Esophagus mucosa (tissue), 1 donor: ENCODE measurements around the gene RAB15. TPM values are rescaled to one million over a fixed set of nuclear protein-coding genes. Genes with fewer than 3 reads are reported as not detected.
A peak's percentile ranks its signal among the peaks of the same experiment; 100 is the strongest.
"Not testable (repeated sequence)": the region's sequence is repeated elsewhere in the genome, so short reads cannot be mapped to it uniquely, and the experiment has no call there.

Source experiments
- ATAC-seq: fragments of 200-7000 bp; cut with Tn5 transposase; one replicate; pipeline ENCODE4 v1.9.1; 2020
- total RNA-seq: library from RNA; stranded (reverse); gene quantifications from one replicate; pipeline ENCODE4 v1.2.4, GENCODE V29; 2023
- donor health status: DM: yes; HTN: yes; CAD: no.

Gene RAB15
- total RNA-seq, 1 donor from 2014 or later, result 1.8 TPM

GRCh38 chr14:64937171-64937820 lies 34.8 kb downstream of the RAB15 start:
- ATAC-seq, result no peak

DNA sequence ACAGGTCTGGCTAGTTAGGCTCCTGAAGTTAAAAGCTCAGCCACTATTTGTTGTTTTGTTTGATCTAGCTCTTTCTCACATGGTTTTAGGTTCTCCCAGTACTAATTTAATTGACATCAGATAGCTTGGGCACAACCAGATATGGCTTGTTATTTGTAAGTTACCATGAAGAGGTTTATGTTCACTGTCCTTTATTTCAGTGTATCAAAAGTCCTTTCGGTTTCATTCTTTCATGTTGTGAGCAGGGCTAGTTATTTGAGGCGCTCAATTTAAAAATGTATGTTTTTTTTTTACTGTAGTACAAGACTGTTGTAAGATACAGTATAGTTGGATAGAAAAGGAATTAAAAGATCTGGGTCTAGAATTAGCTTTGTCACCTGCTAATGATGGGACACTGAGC lies 36.6 kb downstream of the RAB15 start:
- no peak for ATAC-seq

DNA sequence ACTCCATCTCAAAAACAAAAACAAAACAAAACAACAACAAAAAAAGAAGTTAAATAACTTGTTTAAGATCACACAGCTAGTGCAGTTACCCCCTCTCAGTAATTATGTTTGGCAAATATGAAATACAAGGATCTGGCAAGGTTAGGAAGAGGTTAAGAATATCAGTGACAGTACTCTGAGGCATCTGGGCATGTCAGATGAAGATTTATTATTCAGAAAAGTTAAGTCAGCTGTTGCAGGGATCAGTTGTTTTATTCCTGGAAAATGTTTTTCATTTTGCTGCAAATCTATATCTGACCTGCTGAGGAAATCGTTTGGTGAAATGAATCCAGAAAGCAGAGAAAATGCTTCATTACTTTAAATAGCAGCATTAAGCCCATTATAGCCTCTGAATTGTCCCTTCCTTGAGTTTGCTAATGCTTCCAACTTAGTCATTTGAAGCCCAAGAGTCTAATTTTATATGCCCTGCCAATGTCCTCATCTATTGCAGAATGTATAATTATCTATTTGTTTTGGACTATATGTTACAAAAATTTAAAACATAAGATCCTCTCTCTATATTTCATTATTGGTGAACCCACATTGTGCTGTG lies 37.7 kb downstream of the RAB15 start:
- no peak for ATAC-seq

DNA sequence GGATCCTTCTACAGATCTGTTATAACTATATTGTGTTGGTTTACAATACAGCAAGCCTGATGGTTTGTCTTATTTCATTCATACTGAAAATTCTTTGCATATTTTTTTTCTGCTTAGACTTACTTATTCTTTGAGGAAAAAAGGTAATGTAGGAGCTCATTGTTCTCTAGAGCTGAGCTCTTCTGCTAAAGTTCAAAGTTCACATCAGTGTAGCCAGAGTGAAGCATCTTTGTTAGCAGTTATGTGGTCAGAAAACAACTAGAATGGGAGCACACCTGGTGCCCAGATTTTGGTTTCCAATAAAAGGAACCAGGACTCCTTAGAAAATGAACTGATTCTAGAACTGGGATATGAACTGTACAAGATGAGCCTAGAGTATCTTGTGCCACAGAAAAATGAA lies 39.9 kb downstream of the RAB15 start:
- no peak for ATAC-seq

GRCh38 chr14:64931123-64931522 lies 41.0 kb downstream of the RAB15 start:
- no peak for ATAC-seq

DNA sequence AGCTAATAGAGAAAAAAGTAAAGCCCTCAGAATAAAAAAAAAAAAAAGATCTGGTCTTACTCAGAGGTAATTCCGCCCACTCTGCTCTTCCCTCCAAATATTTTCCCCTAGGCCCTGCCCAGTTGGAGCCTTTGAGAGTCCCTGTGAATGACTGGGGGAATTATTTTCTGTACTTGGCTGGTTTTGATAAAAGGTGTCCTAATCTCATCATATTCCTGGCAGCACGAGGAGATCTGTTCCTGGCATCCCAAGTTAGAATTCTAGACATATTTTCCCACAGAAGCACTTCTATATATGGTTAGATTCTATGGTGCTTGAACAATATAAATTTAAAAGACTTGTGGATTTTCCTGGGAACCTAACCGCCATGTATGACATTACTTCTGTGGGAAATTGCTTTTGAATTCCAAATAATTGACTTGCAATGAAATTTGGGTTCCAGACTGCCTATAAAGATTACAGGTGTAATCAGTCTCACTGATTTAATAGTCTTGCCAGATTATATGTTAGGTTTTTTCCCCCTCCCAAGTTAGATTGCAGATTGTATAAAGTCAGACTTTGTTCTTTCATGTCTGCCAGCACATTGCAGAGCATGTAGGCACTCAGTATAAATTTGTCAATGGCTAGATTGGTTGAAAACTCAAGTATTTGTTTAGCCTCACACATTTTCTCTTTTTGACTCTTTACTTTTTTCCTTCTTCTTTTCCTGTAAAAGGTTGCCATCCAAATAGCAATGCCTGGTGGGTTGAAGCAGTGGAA lies 41.9 kb downstream of the RAB15 start:
- no peak for ATAC-seq

GRCh38 chr14:64929014-64929359 lies 43.1 kb downstream of the RAB15 start:
- ATAC-seq, result no peak

DNA sequence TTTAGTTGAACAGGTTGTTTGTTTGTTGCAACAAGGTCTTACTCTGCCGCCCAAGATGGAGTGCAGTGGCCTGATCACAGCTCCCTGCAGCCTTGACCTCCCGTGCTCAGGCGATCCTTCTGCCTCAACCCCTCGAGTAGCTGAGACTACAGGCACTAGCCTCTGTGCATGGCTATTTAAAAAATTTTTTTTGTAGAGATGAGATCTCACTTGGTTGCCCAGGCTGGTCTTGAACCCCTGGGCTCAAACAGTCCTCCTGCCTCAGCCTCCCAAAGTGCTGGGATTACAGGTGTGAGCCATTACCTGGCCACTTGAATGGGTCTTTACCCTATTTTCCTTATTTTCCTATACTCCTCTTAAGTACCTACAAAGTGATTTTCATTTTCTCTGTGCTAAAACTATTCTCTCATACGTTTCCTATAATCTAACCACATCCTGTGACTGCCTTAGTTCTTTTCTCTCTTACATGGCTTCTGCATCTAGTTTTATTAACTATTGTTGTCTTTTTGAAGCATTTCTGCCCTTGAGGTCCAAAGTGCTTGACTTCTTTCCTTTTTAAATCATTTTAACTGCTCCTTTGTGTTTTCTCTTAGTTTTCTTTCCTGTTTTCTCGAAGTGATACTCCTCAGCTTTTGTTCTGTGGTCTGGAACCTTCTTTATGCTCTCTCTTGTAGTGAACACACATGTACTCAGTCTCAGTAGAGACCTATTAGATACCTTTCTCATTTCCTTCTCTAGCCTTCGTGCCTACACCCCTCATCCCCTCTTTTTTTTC lies 43.7 kb downstream of the RAB15 start:
- ATAC-seq, result no peak

- no peak for ATAC-seq
These were observed 45.1 kb downstream of the RAB15 start for GRCh38 chr14:64927031-64927430.

GRCh38 chr14:64926398-64926995 lies 45.6 kb downstream of the RAB15 start:
- no peak for ATAC-seq

DNA sequence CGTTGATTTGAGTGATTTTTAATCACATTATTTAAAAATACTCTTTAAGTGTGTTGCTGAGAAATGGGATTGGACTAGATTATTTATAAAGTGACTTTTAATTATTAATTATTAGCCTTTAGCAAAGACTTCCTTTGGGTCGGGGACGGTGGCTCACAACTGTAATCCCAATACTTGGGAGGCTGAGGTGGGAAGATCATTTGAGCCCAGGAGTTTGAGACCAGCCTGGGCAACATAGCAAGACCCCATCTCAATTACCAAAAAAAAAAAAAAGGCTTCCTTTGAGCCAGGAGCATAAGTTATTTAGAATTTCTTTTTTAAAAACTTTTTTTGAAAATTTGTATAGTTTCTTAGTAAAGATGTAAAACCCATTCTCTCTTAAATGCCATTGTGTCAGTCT lies 49.1 kb downstream of the RAB15 start:
- ATAC-seq, result no peak

GRCh38 chr14:64920465-64920864 lies 51.7 kb downstream of the RAB15 start:
- ATAC-seq, result no peak

- no peak for ATAC-seq
These were observed 52.5 kb downstream of the RAB15 start for GRCh38 chr14:64919618-64920017.

DNA sequence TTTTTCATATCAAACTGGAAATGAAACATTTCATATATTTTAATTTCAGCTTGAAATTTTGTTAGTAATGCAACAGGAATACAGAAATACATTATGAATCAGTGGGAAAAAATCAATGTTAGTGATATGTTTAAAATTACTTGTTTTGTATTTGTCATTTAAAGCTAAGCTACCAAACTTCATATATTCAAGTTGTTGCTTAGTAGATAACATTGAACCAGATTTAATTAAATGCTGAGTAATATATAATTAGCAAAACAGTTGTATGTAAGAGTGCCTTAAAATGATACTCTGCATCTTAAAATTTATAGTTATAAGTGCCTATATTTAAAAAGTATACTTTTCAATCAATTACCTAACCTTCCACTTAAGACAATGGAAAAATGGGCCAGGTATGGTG lies 52.9 kb downstream of the RAB15 start:
- ATAC-seq, result no peak

- ATAC-seq, result no peak
These were observed 53.9 kb downstream of the RAB15 start for GRCh38 chr14:64918216-64918615.

DNA sequence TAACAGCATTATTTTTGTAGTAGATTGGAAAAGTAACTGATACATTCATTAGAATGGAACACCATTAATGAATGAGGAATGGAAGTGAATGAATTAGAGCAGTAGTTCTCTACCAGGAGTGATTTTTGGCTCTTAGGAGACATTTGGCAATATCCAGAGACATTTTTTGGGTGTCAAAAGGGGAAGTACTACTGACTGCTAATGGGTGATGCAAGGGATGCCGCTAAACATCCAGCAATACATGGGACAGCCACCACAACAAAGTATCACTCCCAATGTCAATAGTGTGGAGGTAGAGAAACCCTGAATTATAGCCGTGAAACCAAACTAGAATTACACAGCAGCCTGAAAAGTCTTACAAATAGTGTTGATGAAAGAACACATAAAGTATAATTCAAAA lies 56.3 kb downstream of the RAB15 start:
- ATAC-seq, result no peak

DNA sequence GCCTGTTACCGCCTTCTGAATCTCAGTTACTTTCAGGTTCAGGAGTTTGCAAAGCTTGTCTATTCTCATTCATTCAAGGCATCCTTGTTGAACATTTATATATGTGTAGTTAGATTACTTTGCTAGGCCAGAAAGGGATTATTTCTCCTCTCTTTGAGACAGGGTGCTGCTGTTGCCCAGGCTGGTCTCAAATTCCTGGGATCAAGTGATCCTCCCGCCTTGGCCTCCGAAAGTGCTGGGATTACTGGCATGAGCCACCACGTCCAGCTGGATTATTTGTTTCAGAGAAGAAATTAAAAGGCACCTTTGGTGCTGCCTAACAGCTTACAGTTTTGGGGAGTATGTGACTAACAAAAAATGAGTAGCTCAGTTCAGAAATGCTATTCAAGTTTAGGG lies 57.1 kb downstream of the RAB15 start:
- no peak for ATAC-seq

DNA sequence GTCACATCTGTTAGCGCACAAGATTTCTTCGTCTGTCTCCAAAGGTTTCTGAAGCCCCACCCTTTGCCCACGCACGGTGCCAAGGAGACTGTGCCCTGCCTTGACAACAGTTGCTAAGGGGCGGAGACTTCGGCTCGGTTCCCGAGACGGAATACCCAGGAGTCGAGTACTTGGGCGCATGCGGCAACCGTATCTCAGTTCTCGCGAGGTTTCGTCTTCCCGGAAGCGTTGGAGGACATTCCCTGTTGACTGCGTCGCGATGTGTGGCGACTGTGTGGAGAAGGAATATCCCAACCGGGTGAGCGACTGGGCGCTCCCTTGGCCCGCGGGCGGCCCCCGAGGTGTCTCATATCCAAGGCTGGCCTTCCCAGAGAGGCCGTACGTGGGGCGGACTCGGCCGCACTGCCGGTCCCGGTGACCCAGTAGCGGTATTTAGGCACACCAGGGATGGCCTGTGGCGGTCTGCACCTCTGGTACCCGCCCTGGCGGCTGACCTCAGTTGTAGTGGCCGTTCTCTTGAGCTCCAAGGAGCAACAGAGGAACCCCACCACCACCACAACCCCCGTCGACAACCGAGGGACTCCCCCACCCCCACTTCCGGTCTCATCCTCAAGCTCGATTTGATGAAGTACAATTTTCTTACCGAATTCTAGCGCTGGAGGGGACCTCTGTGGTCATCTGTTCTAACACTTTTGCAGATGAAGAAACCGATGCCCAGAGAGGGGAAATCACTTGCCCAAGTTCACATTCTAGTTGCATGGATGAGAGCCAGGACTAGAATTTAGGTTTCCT lies 57.7 kb downstream of the RAB15 start, which contains the start of gene CHURC1:
CHURC1 (plus strand) TSS at position 219 of the 792 bp plus-strand sequence; CDS start at position 260, 41 bp downstream.
- peak; percentile 100 for ATAC-seq

GRCh38 chr14:64913477-64913876 lies 58.7 kb downstream of the RAB15 start:
- not testable (repeated sequence) for ATAC-seq

DNA sequence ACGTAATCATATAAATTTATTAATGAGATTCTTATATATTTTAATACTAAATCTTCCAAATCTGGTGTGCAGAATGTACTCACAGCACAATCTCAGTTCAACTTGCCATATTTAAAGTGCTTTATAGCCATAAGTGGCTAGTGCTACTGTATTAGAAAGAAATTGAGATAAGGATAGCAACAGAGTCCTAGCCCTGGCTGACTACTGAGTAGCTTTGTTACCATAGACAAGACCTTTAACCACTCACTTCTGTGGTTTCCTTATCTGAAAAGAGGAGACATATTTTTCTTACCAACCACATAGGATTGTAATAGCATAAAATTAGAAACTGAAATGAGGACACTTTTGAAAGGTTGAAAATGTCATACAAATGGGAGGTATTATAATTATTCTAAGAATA lies 59.9 kb downstream of the RAB15 start:
- no peak for ATAC-seq

DNA sequence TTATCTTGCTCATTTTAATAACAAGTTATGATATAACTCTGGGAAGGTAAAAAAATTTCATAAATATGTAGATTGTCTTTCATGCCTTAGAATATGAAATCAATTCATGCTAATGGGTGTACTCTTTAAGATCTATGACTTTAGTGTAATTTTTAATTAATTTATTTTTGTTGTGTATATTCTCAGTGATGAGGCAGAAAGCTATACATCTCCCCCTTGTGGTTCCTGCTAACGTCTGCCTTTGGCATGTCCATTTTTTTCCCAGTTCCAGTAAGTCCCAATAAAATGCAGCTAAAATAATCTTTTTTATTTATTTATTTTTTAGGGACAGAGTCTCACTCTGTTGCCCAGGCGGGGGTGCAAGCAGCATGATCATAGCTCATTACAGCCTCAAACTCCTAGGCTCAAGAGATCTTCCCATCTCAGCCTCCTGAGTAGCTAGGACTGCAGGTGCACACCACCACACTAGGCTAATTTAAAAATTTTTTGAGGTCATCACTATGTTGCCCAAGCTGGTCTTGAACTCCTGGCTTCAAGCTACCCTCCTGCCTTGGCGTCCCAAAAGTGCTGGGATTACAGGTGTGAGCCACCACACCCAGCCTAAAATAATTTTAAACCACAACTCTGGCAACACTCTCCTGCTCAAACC lies 61.2 kb downstream of the RAB15 start:
- ATAC-seq, result no peak
